HepG2 (cell line): ENCODE data around the gene UBXN6. TPM values are rescaled to one million over a fixed set of nuclear protein-coding genes. Genes with fewer than 3 reads are reported as not detected.

ENCODE experiments used
- FOXO1 ChIP-seq: sonication (generic); formaldehyde crosslinking; IDR thresholded peaks from 2 replicates; pipeline ENCODE4 v1.4.0; 2020; ENCODE audit warnings: missing genetic modification reagents
- GTF2F1 ChIP-seq: fragments of 150-350 bp; IDR thresholded peaks from 2 replicates; pipeline ENCODE4 v1.6.1; 2014; ENCODE audit warnings: low read length
- HIC2 ChIP-seq: sonication (generic); formaldehyde crosslinking; IDR thresholded peaks from 2 replicates; pipeline ENCODE4 v1.9.0; 2022; ENCODE audit warnings: low read depth, missing genetic modification reagents
- KAT8 ChIP-seq: IDR thresholded peaks from 2 replicates; pipeline ENCODE4 v1.6.1; 2016; ENCODE audit warnings: missing genetic modification reagents, missing compliant biosample characterization
- MIER3 ChIP-seq: IDR thresholded peaks from 2 replicates; pipeline ENCODE4 v1.6.1; 2016; ENCODE audit warnings: missing compliant biosample characterization, borderline replicate concordance
- MTERF4 ChIP-seq: sonication (generic); formaldehyde crosslinking; IDR thresholded peaks from 2 replicates; pipeline ENCODE4 v1.8.0; 2023; ENCODE audit warnings: mild to moderate bottlenecking, missing genetic modification reagents
- SIX1 ChIP-seq: sonication (generic); formaldehyde crosslinking; IDR thresholded peaks from 2 replicates; pipeline ENCODE4 v1.4.0; 2020; ENCODE audit warnings: missing genetic modification reagents, borderline replicate concordance
- TFE3 ChIP-seq: IDR thresholded peaks from 2 replicates; pipeline ENCODE4 v1.6.1; 2016
- ZBED4 ChIP-seq: sonication (generic); formaldehyde crosslinking; IDR thresholded peaks from 2 replicates; pipeline ENCODE4 v1.4.0; 2020; ENCODE audit warnings: missing genetic modification reagents, borderline replicate concordance
- ZBTB4 ChIP-seq: sonication (generic); formaldehyde crosslinking; IDR thresholded peaks from 2 replicates; pipeline ENCODE4 v1.4.0; 2020; ENCODE audit warnings: missing genetic modification reagents, mild to moderate bottlenecking, borderline replicate concordance
- ZFP91 ChIP-seq: sonication (generic); formaldehyde crosslinking; IDR thresholded peaks from 2 replicates; pipeline ENCODE4 v1.9.0; 2022; ENCODE audit warnings: missing genetic modification reagents, mild to moderate bottlenecking, borderline replicate concordance
- ZFX ChIP-seq: sonication (generic); formaldehyde crosslinking; IDR thresholded peaks from 2 replicates; pipeline ENCODE4 v1.4.0; 2020; ENCODE audit warnings: mild to moderate bottlenecking, low read depth, missing genetic modification reagents, moderate library complexity
- ZNF274 ChIP-seq: sonication (generic); formaldehyde crosslinking; IDR thresholded peaks from 2 replicates; pipeline ENCODE4 v1.5.1; 2020; ENCODE audit warnings: mild to moderate bottlenecking, missing genetic modification reagents
- ZNF550 ChIP-seq: sonication (generic); formaldehyde crosslinking; IDR thresholded peaks from 2 replicates; pipeline ENCODE4 v1.4.0; 2020; ENCODE audit warnings: mild to moderate bottlenecking, missing genetic modification reagents, borderline replicate concordance
- polyA plus RNA-seq, 8 experiments: library from polyadenylated mRNA; depleted of rRNA in 3 of 8; stranded (reverse) in 7 of 8; unstranded in 1 of 8; fragments of >200 nt; fragmentation: Illumina TruSeq in 4 of 8; extraction: Trizol in 4 of 8; gene quantifications; 2 replicates each; pipeline versions ENCODE4 v1.2.1 to v1.2.3, GENCODE V29; 2011 to 2016; ENCODE audit warnings: low read depth in 4 of 8, missing spikeins in 1 of 8, mixed read lengths in 1 of 8; ENCODE audit not compliant: insufficient read depth in 1 of 8
- total RNA-seq, 5 experiments: library from RNA; depleted of rRNA; stranded (reverse); fragments of >200 nt; fragmentation: Illumina TruSeq; extraction: Trizol; gene quantifications; 2 replicates each; pipeline ENCODE4 v1.2.3, GENCODE V29; 2016; ENCODE audit warnings: low read depth in 1 of 5

Gene UBXN6
- total and polyA plus RNA-seq, 2 of the 13 experiments (the other 11 are each of a cell fraction or from before 2014, with no cell fraction given): 34.9 to 35.5 TPM

GRCh38 chr19:4403005-4403761 lies 54.4 kb downstream of the UBXN6 start (continued):
- TF ChIP-seq MIER3 (no peak), ZNF274 (CRISPR knock-in tag) (peak; percentile 83), ZNF550 (CRISPR knock-in tag) (no peak), FOXO1 (CRISPR knock-in tag) (no peak), ZBED4 (CRISPR knock-in tag) (no peak), ZFP91 (CRISPR knock-in tag) (peak; percentile 30; the same call in 1 of the 2 replicates), GTF2F1 (no peak), TFE3 (CRISPR knock-in tag) (no peak), MTERF4 (CRISPR knock-in tag) (0 out of 2 replicates have a peak, but pooled peaks have one; percentile 42), KAT8 (no peak), ZFX (0 out of 2 replicates have a peak, but pooled peaks have one; percentile 6), HIC2 (CRISPR knock-in tag) (0 out of 2 replicates have a peak, but pooled peaks have one; percentile 7), SIX1 (no peak), ZBTB4 (CRISPR knock-in tag) (0 out of 2 replicates have a peak, but pooled peaks have one; percentile 30)
